Measurements from ENCODE around the gene ARHGAP15.

DNA sequence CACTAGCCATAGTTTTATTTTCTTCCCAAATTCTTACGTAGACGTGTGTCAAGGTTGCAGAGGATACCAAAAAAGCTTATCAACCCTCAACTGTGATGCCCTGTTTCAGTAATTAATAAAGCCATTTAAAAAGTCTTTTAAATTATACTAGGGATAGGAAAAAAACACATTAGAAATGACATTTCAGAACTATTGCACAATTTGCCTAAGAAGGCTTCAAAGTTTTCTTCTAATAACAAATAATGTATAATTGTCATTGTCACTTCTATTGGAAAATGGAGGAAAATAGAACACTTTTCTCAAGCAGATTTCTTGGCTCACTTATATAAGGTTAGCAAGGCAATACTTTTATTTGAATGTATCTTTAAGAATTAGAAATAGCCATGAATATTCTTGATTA, 253.8 kb downstream of the ARHGAP15 start:
- TF ChIP-seq, protein P1, sequence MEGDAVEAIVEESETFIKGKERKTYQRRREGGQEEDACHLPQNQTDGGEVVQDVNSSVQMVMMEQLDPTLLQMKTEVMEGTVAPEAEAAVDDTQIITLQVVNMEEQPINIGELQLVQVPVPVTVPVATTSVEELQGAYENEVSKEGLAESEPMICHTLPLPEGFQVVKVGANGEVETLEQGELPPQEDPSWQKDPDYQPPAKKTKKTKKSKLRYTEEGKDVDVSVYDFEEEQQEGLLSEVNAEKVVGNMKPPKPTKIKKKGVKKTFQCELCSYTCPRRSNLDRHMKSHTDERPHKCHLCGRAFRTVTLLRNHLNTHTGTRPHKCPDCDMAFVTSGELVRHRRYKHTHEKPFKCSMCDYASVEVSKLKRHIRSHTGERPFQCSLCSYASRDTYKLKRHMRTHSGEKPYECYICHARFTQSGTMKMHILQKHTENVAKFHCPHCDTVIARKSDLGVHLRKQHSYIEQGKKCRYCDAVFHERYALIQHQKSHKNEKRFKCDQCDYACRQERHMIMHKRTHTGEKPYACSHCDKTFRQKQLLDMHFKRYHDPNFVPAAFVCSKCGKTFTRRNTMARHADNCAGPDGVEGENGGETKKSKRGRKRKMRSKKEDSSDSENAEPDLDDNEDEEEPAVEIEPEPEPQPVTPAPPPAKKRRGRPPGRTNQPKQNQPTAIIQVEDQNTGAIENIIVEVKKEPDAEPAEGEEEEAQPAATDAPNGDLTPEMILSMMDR (IDR thresholded peaks at IDR 0.05; ENCODE audit: low read length) = no peak
- TF ChIP-seq EZH2 (optimal IDR thresholded peaks at IDR 0.05; ENCODE audit: low read depth, low read length) = no peak

All from MM.1S (cell line).